Prostate gland (tissue), 2 donors: ENCODE data around the gene ALOX12.
"Not testable (repeated sequence)": the region's sequence is repeated elsewhere in the genome, so short reads cannot be mapped to it uniquely, and the experiment has no call there.

ENCODE experiments used
- POLR2AphosphoS5 ChIP-seq: sonication (generic); formaldehyde crosslinking; IDR thresholded peaks from one replicate; pipeline ENCODE4 v1.6.1; 2017; ENCODE audit warnings: antibody characterized with exemption
- TF ChIP-seq, protein P1 (sequence below), 4 experiments: fragments of 200-600 bp in 2 of 4; fragments of 450-650 bp in 2 of 4; sonication (generic) in 2 of 4; IDR thresholded peaks; 1 replicate in 3 of 4; 2 replicates in 1 of 4; pipeline ENCODE4 v1.5.1; 2016 to 2019; ENCODE audit warnings: antibody characterized with exemption in 4 of 4, mild to moderate bottlenecking in 2 of 4, moderate library complexity in 2 of 4

DNA sequence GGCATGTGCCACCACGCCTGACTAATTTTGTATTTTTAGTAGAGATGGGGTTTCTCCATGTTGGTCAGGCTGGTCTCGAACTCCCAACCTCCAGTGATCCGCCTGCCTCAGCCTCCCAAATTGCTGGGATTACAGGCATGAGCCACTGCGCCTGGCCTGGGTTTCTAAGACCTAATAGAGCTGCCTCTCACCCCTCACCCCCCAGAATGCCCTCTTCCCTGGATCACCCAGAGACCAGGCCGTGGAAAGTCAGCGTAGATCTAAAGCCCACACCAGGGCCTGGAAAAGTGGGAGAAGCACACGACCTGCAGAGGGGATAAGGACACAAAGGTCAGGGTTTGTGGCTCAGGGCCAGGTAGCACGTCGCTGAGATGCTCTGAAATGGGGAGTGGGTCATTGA lies 54.7 kb downstream of the ALOX12 start:
- TF ChIP-seq, protein P1, sequence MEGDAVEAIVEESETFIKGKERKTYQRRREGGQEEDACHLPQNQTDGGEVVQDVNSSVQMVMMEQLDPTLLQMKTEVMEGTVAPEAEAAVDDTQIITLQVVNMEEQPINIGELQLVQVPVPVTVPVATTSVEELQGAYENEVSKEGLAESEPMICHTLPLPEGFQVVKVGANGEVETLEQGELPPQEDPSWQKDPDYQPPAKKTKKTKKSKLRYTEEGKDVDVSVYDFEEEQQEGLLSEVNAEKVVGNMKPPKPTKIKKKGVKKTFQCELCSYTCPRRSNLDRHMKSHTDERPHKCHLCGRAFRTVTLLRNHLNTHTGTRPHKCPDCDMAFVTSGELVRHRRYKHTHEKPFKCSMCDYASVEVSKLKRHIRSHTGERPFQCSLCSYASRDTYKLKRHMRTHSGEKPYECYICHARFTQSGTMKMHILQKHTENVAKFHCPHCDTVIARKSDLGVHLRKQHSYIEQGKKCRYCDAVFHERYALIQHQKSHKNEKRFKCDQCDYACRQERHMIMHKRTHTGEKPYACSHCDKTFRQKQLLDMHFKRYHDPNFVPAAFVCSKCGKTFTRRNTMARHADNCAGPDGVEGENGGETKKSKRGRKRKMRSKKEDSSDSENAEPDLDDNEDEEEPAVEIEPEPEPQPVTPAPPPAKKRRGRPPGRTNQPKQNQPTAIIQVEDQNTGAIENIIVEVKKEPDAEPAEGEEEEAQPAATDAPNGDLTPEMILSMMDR (IDR thresholded peaks at IDR 0.05) = not testable (repeated sequence)
- TF ChIP-seq POLR2AphosphoS5 = not testable (repeated sequence)
